IMR-90 (cell line): ENCODE results near the gene EID1. TPM values are rescaled to one million over a fixed set of nuclear protein-coding genes. Genes with fewer than 3 reads are reported as not detected.

Source experiments
- ATAC-seq: fragments of 200-7000 bp; cut with Tn5 transposase; 2 replicates; pipeline ENCODE4 v1.9.1; 2020; ENCODE audit warnings: low read depth, mild to moderate bottlenecking, moderate library complexity
- BruUV-seq: library from RNA; stranded (reverse); fragments of 400-500 nt; replicated peaks from 2 replicates; lab custom pipeline; 2021; lab: Mats Ljungman, UMichigan
- CTCF ChIA-PET: fragments of 300-600 bp; formaldehyde crosslinking; extraction: SDS; loops from one replicate; lab custom pipeline; 2021; ENCODE audit warnings: antibody characterized with exemption; lab: Yijun Ruan, JAX
- POLR2A ChIA-PET: fragments of 300-600 bp; sonication (Branson Sonifier 250); formaldehyde crosslinking; loops from one replicate; lab custom pipeline; 2022; ENCODE audit warnings: antibody characterized with exemption; ENCODE audit not compliant: unreplicated experiment; lab: Charles Lee
- DNase-seq: peaks from one replicate; pipeline ENCODE4 v3.0.0; 2013
- H2AFZ ChIP-seq: replicated peaks from 2 replicates; pipeline ENCODE3; 2013; ENCODE audit warnings: low read length, mild to moderate bottlenecking; ENCODE audit not compliant: poor library complexity
- H2AK5ac ChIP-seq: 2 replicates; pipeline ENCODE4 v1.6.1; 2013; ENCODE audit warnings: low read depth, low read length, inconsistent platforms
- H2AK9ac ChIP-seq: replicated peaks from 2 replicates; pipeline ENCODE3; 2013; ENCODE audit warnings: mild to moderate bottlenecking, low read depth, low read length, moderate library complexity; ENCODE audit not compliant: poor library complexity
- H2BK120ac ChIP-seq: 2 replicates; pipeline ENCODE4 v1.6.1; 2013; ENCODE audit warnings: low read depth, low read length, inconsistent platforms
- H2BK15ac ChIP-seq: 3 replicates; pipeline ENCODE4 v1.6.1; 2013; ENCODE audit warnings: low read depth, low read length, inconsistent platforms
- H2BK20ac ChIP-seq: 2 replicates; pipeline ENCODE4 v1.6.1; 2013; ENCODE audit warnings: low read depth, mild to moderate bottlenecking, inconsistent platforms, low read length, moderate library complexity
- H2BK5ac ChIP-seq: 2 replicates; pipeline ENCODE4 v1.6.1; 2013; ENCODE audit warnings: mild to moderate bottlenecking, low read depth, low read length, inconsistent platforms; ENCODE audit not compliant: poor library complexity, severe bottlenecking
- H3K14ac ChIP-seq: replicated peaks from 2 replicates; pipeline ENCODE4 v1.6.1; 2013; ENCODE audit warnings: low read depth, low read length, inconsistent platforms
- H3K18ac ChIP-seq: 2 replicates; pipeline ENCODE4 v1.6.1; 2013; ENCODE audit warnings: low read depth, low read length, control low read depth
- H3K23ac ChIP-seq: 2 replicates; pipeline ENCODE4 v1.6.1; 2013; ENCODE audit warnings: low read depth, low read length, inconsistent platforms
- H3K27ac ChIP-seq: 2 replicates; pipeline ENCODE4 v1.5.1; 2013; ENCODE audit warnings: mild to moderate bottlenecking, control low read depth, low read length; ENCODE audit not compliant: insufficient read depth
- H3K27me3 ChIP-seq: 2 replicates; pipeline ENCODE4 v1.6.1; 2013; ENCODE audit warnings: low read length; ENCODE audit not compliant: control insufficient read depth, insufficient read depth
- H3K36me3 ChIP-seq: 2 replicates; pipeline ENCODE4 v1.6.1; 2013; ENCODE audit warnings: low read length, mixed read lengths; ENCODE audit not compliant: control insufficient read depth, insufficient read depth
- H3K4ac ChIP-seq: 2 replicates; pipeline ENCODE4 v1.6.1; 2013; ENCODE audit warnings: low read depth, low read length, inconsistent platforms
- H3K4me1 ChIP-seq: 2 replicates; pipeline ENCODE4 v1.6.1; 2013; ENCODE audit warnings: low read length, mixed read lengths; ENCODE audit not compliant: control insufficient read depth, insufficient read depth
- H3K4me2 ChIP-seq: 2 replicates; pipeline ENCODE4 v1.6.1; 2013; ENCODE audit warnings: low read depth, mild to moderate bottlenecking, control low read depth, low read length, moderate library complexity
- H3K4me3 ChIP-seq: 2 replicates; pipeline ENCODE4 v1.5.1; 2013; ENCODE audit warnings: low read depth, mild to moderate bottlenecking, control low read depth, low read length, moderate library complexity; ENCODE audit not compliant: insufficient read depth
- H3K56ac ChIP-seq: 2 replicates; pipeline ENCODE4 v1.6.1; 2013; ENCODE audit warnings: low read length, inconsistent platforms; ENCODE audit not compliant: insufficient read depth; ENCODE audit errors: extremely low read depth
- H3K79me1 ChIP-seq, 2 experiments: 2 replicates each; pipeline ENCODE4 v1.6.1; 2013; ENCODE audit warnings: low read length in 2 of 2, inconsistent platforms in 1 of 2, low read depth in 1 of 2
- H3K9ac ChIP-seq: 2 replicates; pipeline ENCODE4 v1.6.1; 2013; ENCODE audit warnings: low read depth, low read length, control low read depth
- H3K9me1 ChIP-seq: 2 replicates; pipeline ENCODE4 v1.6.1; 2013; ENCODE audit warnings: low read length, inconsistent platforms; ENCODE audit not compliant: insufficient read depth
- H3K9me3 ChIP-seq: 2 replicates; pipeline ENCODE4 v1.6.1; 2013; ENCODE audit warnings: low read length; ENCODE audit not compliant: control insufficient read depth, insufficient read depth
- H4K20me1 ChIP-seq: 2 replicates; pipeline ENCODE4 v1.6.1; 2013; ENCODE audit warnings: low read length, inconsistent platforms; ENCODE audit not compliant: insufficient read depth
- H4K5ac ChIP-seq: 2 replicates; pipeline ENCODE4 v1.6.1; 2013; ENCODE audit warnings: mild to moderate bottlenecking, low read depth, low read length, control low read depth
- H4K8ac ChIP-seq, 2 experiments: 2 replicates each; pipeline ENCODE4 v1.6.1; 2013; ENCODE audit warnings: low read depth in 2 of 2, low read length in 2 of 2, control low read depth in 1 of 2, inconsistent platforms in 1 of 2
- H4K91ac ChIP-seq: 2 replicates; pipeline ENCODE4 v1.6.1; 2013; ENCODE audit warnings: low read depth, low read length, inconsistent platforms; ENCODE audit not compliant: insufficient read depth
- BHLHE40 ChIP-seq: fragments of 150-350 bp; IDR thresholded peaks from 2 replicates; pipeline ENCODE4 v1.6.1; 2016; ENCODE audit warnings: mild to moderate bottlenecking, low read depth, low read length
- CEBPB ChIP-seq: IDR thresholded peaks from 2 replicates; pipeline ENCODE4 v1.6.1; 2012; ENCODE audit warnings: low read depth, low read length, improper control_type of control experiment
- CHD1 ChIP-seq: IDR thresholded peaks from 2 replicates; pipeline ENCODE4 v1.6.1; 2012; ENCODE audit warnings: low read depth, low read length, improper control_type of control experiment
- FOS ChIP-seq: fragments of 150-350 bp; IDR thresholded peaks from 2 replicates; pipeline ENCODE4 v1.6.1; 2016; ENCODE audit warnings: low read depth, low read length
- MAFK ChIP-seq: IDR thresholded peaks from 2 replicates; pipeline ENCODE4 v1.6.1; 2012; ENCODE audit warnings: low read depth, low read length, improper control_type of control experiment
- NFE2L2 ChIP-seq: fragments of 150-350 bp; IDR thresholded peaks from 2 replicates; pipeline ENCODE4 v1.6.1; 2016; ENCODE audit warnings: low read depth, mild to moderate bottlenecking, low read length
- POLR2A ChIP-seq: IDR thresholded peaks from 2 replicates; pipeline ENCODE4 v1.6.1; 2012; ENCODE audit warnings: mild to moderate bottlenecking, low read depth, low read length
- RAD21 ChIP-seq: IDR thresholded peaks from 2 replicates; pipeline ENCODE4 v1.6.1; 2012; ENCODE audit warnings: low read length, improper control_type of control experiment
- RFX5 ChIP-seq: IDR thresholded peaks from 2 replicates; pipeline ENCODE4 v1.8.0; 2012; ENCODE audit warnings: low read depth, mild to moderate bottlenecking, low read length, moderate library complexity
- WGBS, 2 experiments: methylation state at CpG; one replicate each; pipeline versions ENCODE4 v1.1.5 to v1.1.7; 2013; ENCODE audit warnings: missing lambda C conversion rate in 2 of 2; ENCODE audit not compliant: insufficient read length in 1 of 2; ENCODE audit errors: extremely low coverage in 2 of 2; 5-methylcytosine and 5-hydroxymethylcytosine counted together
- dilution Hi-C: fragments of 300-500 bp; cut with HindIII; formaldehyde crosslinking; loops from one replicate; pipeline ENCODE4 v1.14.3; 2018; ENCODE audit warnings: low sequenced_read_pairs; ENCODE audit not compliant: unreplicated experiment
- in situ Hi-C: fragments of 300-500 bp; cut with MboI; formaldehyde crosslinking; loops from 3 replicates; pipeline ENCODE4 v1.14.3; 2019; ENCODE audit warnings: low sequenced_read_pairs, inconsistent platforms, mixed read lengths
- intact Hi-C: fragments of 100-400 bp; cut with micrococcal nuclease; formaldehyde crosslinking; loops from 2 replicates; pipeline ENCODE4 v1.10.0; 2022
- polyA plus RNA-seq, 3 experiments: library from polyadenylated mRNA; depleted of rRNA; stranded (reverse); fragments of >200 nt; gene quantifications; 2 replicates each; pipeline ENCODE4 v1.2.3, GENCODE V29; 2012; ENCODE audit warnings: low replicate concordance in 1 of 3
- total RNA-seq: library from RNA; depleted of rRNA; stranded (reverse); fragments of >200 nt; gene quantifications from 2 replicates; pipeline ENCODE4 v1.2.3, GENCODE V29; 2012
- TF ChIP-seq, protein P1 (sequence below): conservative IDR thresholded peaks from 2 replicates; pipeline ENCODE4 v1.5.1; 2012; ENCODE audit warnings: mild to moderate bottlenecking, low read depth, low read length, improper control_type of control experiment

Gene EID1
- total and polyA plus RNA-seq, 2 of the 4 experiments (the other 2 are of a cell fraction) = 147 to 162 TPM

DNA sequence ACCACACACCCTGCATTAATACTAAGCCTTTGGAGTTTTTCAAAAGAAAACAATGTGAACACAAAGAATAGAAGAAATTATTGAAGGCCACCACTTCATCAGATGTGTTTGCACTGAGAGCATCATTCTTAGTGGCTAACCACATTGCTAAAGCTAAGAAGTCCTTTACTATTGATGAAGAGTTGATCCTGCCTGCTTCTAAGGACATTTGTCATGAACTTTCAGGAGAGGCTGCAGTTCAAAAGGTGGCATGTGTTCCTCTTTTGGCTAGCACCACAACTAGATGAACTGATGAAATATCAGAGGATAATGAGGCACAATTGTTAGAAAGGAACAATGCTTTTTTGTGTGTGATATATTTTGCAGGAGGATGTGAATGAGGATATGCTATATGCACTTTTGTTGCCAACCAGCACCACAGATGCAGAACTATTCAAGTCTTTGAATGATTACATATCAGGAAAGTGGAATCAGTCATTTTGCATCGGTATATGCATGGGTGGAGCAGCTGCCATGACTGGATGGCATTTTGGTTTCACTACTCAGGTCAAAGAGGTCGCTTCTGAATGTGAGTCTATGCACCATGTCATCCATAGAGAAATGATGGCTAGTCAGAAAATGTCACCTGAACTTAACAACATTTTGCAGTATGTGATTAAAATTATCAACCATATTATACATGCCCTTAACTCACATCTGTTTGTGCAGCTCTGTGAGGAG, 2.5 kb upstream of the EID1 start:
- Histone ChIP-seq H4K20me1 (peaks cover 3% of the 10 kb centered on the region; the same call in 1 of the 2 replicates), H3K9me1 (peaks cover 12% of the 10 kb centered on the region; the same call in 1 of the 2 replicates), H3K4me1 (peaks cover 7% of the 10 kb centered on the region), H3K79me1 (peaks cover 4 to 29% of the 10 kb centered on the region in 2 experiments; a peak in 3 of 4 replicates), H2BK20ac (peak overlapping the region; percentile 76; the same call in 1 of the 2 replicates), H4K91ac (peak overlapping the region; percentile 73; the same call in 1 of the 2 replicates), H2AFZ (no peak overlapping the region), H3K9ac (no peak overlapping the region), H3K23ac (no peak overlapping the region), H2AK5ac (peak overlapping the region; percentile 15; the same call in 1 of the 2 replicates), H3K4me2 (no peak overlapping the region), H2BK15ac (peak overlapping the region; percentile 79; the same call in 1 of the 3 replicates), H3K56ac (no peak overlapping the region), H4K5ac (no peak overlapping the region), H3K36me3 (no peaks in the 10 kb centered on the region), H3K14ac (peak overlapping the region; percentile 83; the same call in 1 of the 2 replicates), H3K18ac (no peak overlapping the region), H2AK9ac (no peak overlapping the region), H4K8ac (no peak overlapping the region; a peak in 1 of 4 replicates), H3K9me3 (no peaks in the 10 kb centered on the region), H2BK120ac (no peak overlapping the region), H3K4me3 (no peak overlapping the region), H3K27me3 (no peaks in the 10 kb centered on the region), H2BK5ac (peak overlapping the region; percentile 60), H3K4ac (peak overlapping the region; percentile 53; the same call in 1 of the 2 replicates), H3K27ac (no peak overlapping the region)
- TF ChIP-seq FOS = no peak
- TF ChIP-seq MAFK = no peak
- TF ChIP-seq RAD21 = no peak
- no peak for TF ChIP-seq BHLHE40
- no peak for TF ChIP-seq CEBPB
- TF ChIP-seq CHD1 = no peak
- TF ChIP-seq POLR2A = no peak
- TF ChIP-seq, protein P1, sequence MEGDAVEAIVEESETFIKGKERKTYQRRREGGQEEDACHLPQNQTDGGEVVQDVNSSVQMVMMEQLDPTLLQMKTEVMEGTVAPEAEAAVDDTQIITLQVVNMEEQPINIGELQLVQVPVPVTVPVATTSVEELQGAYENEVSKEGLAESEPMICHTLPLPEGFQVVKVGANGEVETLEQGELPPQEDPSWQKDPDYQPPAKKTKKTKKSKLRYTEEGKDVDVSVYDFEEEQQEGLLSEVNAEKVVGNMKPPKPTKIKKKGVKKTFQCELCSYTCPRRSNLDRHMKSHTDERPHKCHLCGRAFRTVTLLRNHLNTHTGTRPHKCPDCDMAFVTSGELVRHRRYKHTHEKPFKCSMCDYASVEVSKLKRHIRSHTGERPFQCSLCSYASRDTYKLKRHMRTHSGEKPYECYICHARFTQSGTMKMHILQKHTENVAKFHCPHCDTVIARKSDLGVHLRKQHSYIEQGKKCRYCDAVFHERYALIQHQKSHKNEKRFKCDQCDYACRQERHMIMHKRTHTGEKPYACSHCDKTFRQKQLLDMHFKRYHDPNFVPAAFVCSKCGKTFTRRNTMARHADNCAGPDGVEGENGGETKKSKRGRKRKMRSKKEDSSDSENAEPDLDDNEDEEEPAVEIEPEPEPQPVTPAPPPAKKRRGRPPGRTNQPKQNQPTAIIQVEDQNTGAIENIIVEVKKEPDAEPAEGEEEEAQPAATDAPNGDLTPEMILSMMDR = no peak
- TF ChIP-seq NFE2L2 = no peak
- no peak for TF ChIP-seq RFX5
- dilution Hi-C loops (no loop called here), intact Hi-C loops (loop anchor here (5.0 kb wide), 1 partner anchor 162 kb away; no protein-coding TSS in a partner anchor), in situ Hi-C loops (loop anchor here (5.0 kb wide), 1 partner anchor 87 kb away; the partner anchor contains the start of gene SHC4)
- DNase-seq (no peak), ATAC-seq (no peak)
- 83% methylated on average over 1 of the region's 2 CpGs; no CpG with 5 or more reads in 1 of the 2 experiments for WGBS, 2 experiments
- CTCF ChIA-PET = no interaction called here
- no TSS peak for BruUV-seq
- POLR2A ChIA-PET = no interaction called here
